GM12878 (cell line): Measurements from ENCODE around the gene PLOD2. TPM values are rescaled to one million over a fixed set of nuclear protein-coding genes. Genes with fewer than 3 reads are reported as not detected.

Experiments
- ATAC-seq: fragments of 200-7000 bp; cut with Tn5 transposase; 3 replicates; pipeline ENCODE4 v1.9.1; 2020; ENCODE audit warnings: mild to moderate bottlenecking, moderate library complexity
- BruUV-seq: library from RNA; stranded (reverse); fragments of 400-500 nt; replicated peaks from 2 replicates; lab custom pipeline; 2021; lab: Mats Ljungman, UMichigan
- CTCF ChIA-PET: fragments of 300-600 bp; sonication (Branson Sonifier 250); formaldehyde crosslinking; extraction: SDS; loops from one replicate; lab custom pipeline; 2021; ENCODE audit warnings: inconsistent platforms; lab: Yijun Ruan, JAX
- POLR2A ChIA-PET: fragments of 350-600 bp; formaldehyde crosslinking; extraction: SDS; loops from one replicate; lab custom pipeline; 2021; ENCODE audit warnings: inconsistent platforms; lab: Charles Lee
- RAD21 ChIA-PET: fragments of 300-600 bp; sonication (Branson Sonifier 250); formaldehyde crosslinking; loops from one replicate; lab custom pipeline; 2023; ENCODE audit warnings: antibody characterized with exemption; ENCODE audit not compliant: unreplicated experiment; lab: Charles Lee
- SMC1A ChIA-PET: fragments of 300-600 bp; sonication (Branson Sonifier 250); formaldehyde crosslinking; loops from one replicate; lab custom pipeline; 2023; ENCODE audit not compliant: unreplicated experiment, uncharacterized antibody; lab: Charles Lee
- DNase-seq: peaks from one replicate; pipeline ENCODE4 v3.0.0-alpha.2; 2011; ENCODE audit warnings: low read depth, low spot score
- FAIRE-seq: peaks from 3 replicates; lab custom pipeline; 2011; peaks lifted over from hg19 to GRCh38; lab: Jason Lieb, UNC
- H2AFZ ChIP-seq: 2 replicates; pipeline ENCODE4 v1.6.0; 2011; ENCODE audit warnings: low read depth, low read length, control low read depth; ENCODE audit not compliant: control insufficient read depth
- H3K27ac ChIP-seq: 2 replicates; pipeline ENCODE4 v1.5.1; 2011; ENCODE audit warnings: control low read depth; ENCODE audit not compliant: control insufficient read depth, insufficient read depth
- H3K27me3 ChIP-seq, 2 experiments: replicated peaks in 1 of 2; 2 replicates each; pipeline versions ENCODE4 v1.6.0 to v1.6.1; 2011; ENCODE audit warnings: low read length in 1 of 2; ENCODE audit not compliant: control insufficient read depth in 2 of 2, insufficient read depth in 2 of 2
- H3K36me3 ChIP-seq, 2 experiments: 2 replicates each; pipeline ENCODE4 v1.5.1; 2011; ENCODE audit warnings: low read length in 1 of 2; ENCODE audit not compliant: control insufficient read depth in 2 of 2, insufficient read depth in 2 of 2
- H3K4me1 ChIP-seq: 2 replicates; pipeline ENCODE4 v1.6.1; 2011; ENCODE audit warnings: mild to moderate bottlenecking, low read length, moderate library complexity, mixed read lengths; ENCODE audit not compliant: control insufficient read depth, insufficient read depth
- H3K4me2 ChIP-seq: 2 replicates; pipeline ENCODE4 v1.6.0; 2011; ENCODE audit warnings: control low read depth; ENCODE audit not compliant: control insufficient read depth, insufficient read depth
- H3K4me3 ChIP-seq: fragments of 200-600 bp; sonication (generic); 2 replicates; pipeline ENCODE4 v1.5.1; 2016
- H3K79me2 ChIP-seq: 2 replicates; pipeline ENCODE4 v1.6.0; 2011; ENCODE audit warnings: low read length; ENCODE audit not compliant: control insufficient read depth, insufficient read depth
- H3K9ac ChIP-seq: 2 replicates; pipeline ENCODE4 v1.8.0; 2011; ENCODE audit warnings: low read length, control low read depth, mixed read lengths; ENCODE audit not compliant: control insufficient read depth, insufficient read depth
- H3K9me3 ChIP-seq: replicated peaks from 3 replicates; pipeline ENCODE4 v1.5.1; 2011; ENCODE audit warnings: mild to moderate bottlenecking, low read length; ENCODE audit not compliant: control insufficient read depth, insufficient read depth
- H4K20me1 ChIP-seq: 2 replicates; pipeline ENCODE4 v1.6.0; 2011; ENCODE audit not compliant: control insufficient read depth, insufficient read depth
- CREM ChIP-seq: IDR thresholded peaks from 2 replicates; pipeline ENCODE4 v1.6.1; 2014; ENCODE audit warnings: antibody characterized with exemption, low read depth
- CTCF ChIP-seq, 3 experiments: IDR thresholded peaks in 2 of 3; conservative IDR thresholded peaks in 1 of 3; 2 replicates each; pipeline ENCODE4 v1.5.1; 2011; ENCODE audit warnings: low read depth in 3 of 3, low read length in 3 of 3, mild to moderate bottlenecking in 3 of 3, control low read depth in 2 of 3, moderate library complexity in 2 of 3, inconsistent platforms in 1 of 3, mixed read lengths in 1 of 3; ENCODE audit not compliant: control insufficient read depth in 2 of 3, insufficient read depth in 1 of 3; ENCODE audit errors: extremely low read depth in 1 of 3
- EZH2 ChIP-seq: IDR thresholded peaks from 2 replicates; pipeline ENCODE4 v1.6.1; 2012; ENCODE audit warnings: low read depth, mild to moderate bottlenecking, control low read depth, inconsistent platforms, low read length, borderline replicate concordance; ENCODE audit not compliant: control insufficient read depth
- POU2F2 ChIP-seq: IDR thresholded peaks from 3 replicates; pipeline ENCODE4 v1.6.1; 2011; ENCODE audit warnings: low read depth, mild to moderate bottlenecking, low read length, borderline replicate concordance
- RAD21 ChIP-seq: IDR thresholded peaks from 2 replicates; pipeline ENCODE4 v1.6.1; 2011; ENCODE audit warnings: mild to moderate bottlenecking, low read depth, low read length, moderate library complexity; ENCODE audit not compliant: insufficient read depth
- RBBP5 ChIP-seq: fragments of 200-600 bp; sonication (generic); conservative IDR thresholded peaks from 2 replicates; pipeline ENCODE4 v1.6.1; 2016
- SMAD1 ChIP-seq: fragments of 450-650 bp; IDR thresholded peaks from 2 replicates; pipeline ENCODE4 v1.6.1; 2018; ENCODE audit warnings: mild to moderate bottlenecking, low read depth; ENCODE audit not compliant: partially characterized antibody
- SPI1 ChIP-seq: IDR thresholded peaks from 2 replicates; pipeline ENCODE4 v1.6.1; 2011; ENCODE audit warnings: low read depth, mild to moderate bottlenecking, low read length, moderate library complexity, borderline replicate concordance; ENCODE audit not compliant: insufficient read depth
- SREBF2 ChIP-seq: IDR thresholded peaks from 2 replicates; pipeline ENCODE4 v1.6.1; 2012; ENCODE audit warnings: mild to moderate bottlenecking, low read length
- ZBTB33 ChIP-seq: fragments of 450-650 bp; IDR thresholded peaks from 2 replicates; pipeline ENCODE4 v1.6.1; 2017; ENCODE audit warnings: mild to moderate bottlenecking
- WGBS: methylation state at CpG from one replicate; pipeline ENCODE4 v1.1.6; 2016; ENCODE audit warnings: low lambda C conversion rate; ENCODE audit not compliant: insufficient replicate concordance, insufficient coverage; ENCODE audit errors: missing lambda C conversion rate; 5-methylcytosine and 5-hydroxymethylcytosine counted together
- in situ Hi-C: fragments of 300-500 bp; cut with MboI; formaldehyde crosslinking; loops from 9 replicates; pipeline ENCODE4 v1.14.3; 2018; ENCODE audit warnings: mixed read lengths
- intact Hi-C: fragments of 100-400 bp; cut with micrococcal nuclease; formaldehyde crosslinking; loops from one replicate; pipeline ENCODE4 v1.14.2; 2022; ENCODE audit not compliant: unreplicated experiment
- polyA plus RNA-seq, 11 experiments: library from polyadenylated mRNA; depleted of rRNA in 4 of 11; unstranded in 6 of 11; stranded (reverse) in 5 of 11; fragments of >200 nt; fragmentation: Nextera tagmentation in 4 of 11; fragmentation: Illumina TruSeq in 1 of 11; extraction: Ambion mirVana in 4 of 11; extraction: Trizol in 1 of 11; gene quantifications; 1 replicate in 1 of 11; 2 replicates in 10 of 11; pipeline versions ENCODE4 v1.2.1 to v1.2.3, GENCODE V29; 2011 to 2016; ENCODE audit warnings: inconsistent platforms in 2 of 11, missing spikeins in 2 of 11, low read depth in 1 of 11
- total RNA-seq, 4 experiments: library from RNA; depleted of rRNA in 3 of 4; stranded (reverse); fragments of >200 nt in 3 of 4; fragmentation: Illumina TruSeq in 1 of 4; extraction: Trizol in 1 of 4; gene quantifications; 2 replicates each; pipeline versions ENCODE4 v1.2.1 to v1.2.3, GENCODE V29; 2013 to 2021

PLOD2 gene
- total and polyA plus RNA-seq, 10 of the 15 experiments (the other 5 are each of a cell fraction or from before 2014, with no cell fraction given): 0.03 to 0.56 (median 0.33) TPM; not detected in 4

GRCh38 chr3:146077181-146077580 is 83.8 kb downstream of the PLOD2 start:
- no peak for ATAC-seq
- no peak for TF ChIP-seq CREM
- TF ChIP-seq ZBTB33: no peak
- TF ChIP-seq CTCF (IDR thresholded peaks at IDR 0.05 in 2 of 3, conservative IDR thresholded peaks at IDR 0.05 in 1 of 3; ENCODE audit: control insufficient read depth in 2 of 3, extremely low read depth in 1 of 3, insufficient read depth in 1 of 3, low read depth in 3 of 3, low read length in 3 of 3): no peak
- TF ChIP-seq SPI1: no peak
- no peak for TF ChIP-seq EZH2
- no peak for TF ChIP-seq POU2F2
- TF ChIP-seq SREBF2: no peak
- TF ChIP-seq SMAD1: no peak
- TF ChIP-seq RAD21: no peak
- TF ChIP-seq RBBP5: no peak
- TF ChIP-seq, all 136 proteins: peak for 0
- no peak for DNase-seq
- no peak for FAIRE-seq
- H3K4me2 ChIP-seq: no peak overlapping the region
- H4K20me1 ChIP-seq: no peaks in the 10 kb centered on the region
- ChIA-PET RAD21 (no interaction called here), SMC1A (interaction anchor here (1.4 kb wide), 1 partner anchor 12 kb away, joined by 3 read pairs; no protein-coding TSS in a partner anchor), CTCF (interaction anchor here (0.8 to 3.6 kb wide), 2 partner anchors 12 to 112 kb away, joined by 3 to 16 read pairs; no protein-coding TSS in a partner anchor), POLR2A (no interaction called here)
- H3K9ac ChIP-seq: no peak overlapping the region
- in situ Hi-C loops: no loop called here
- BruUV-seq: no TSS peak
- no peaks in the 10 kb centered on the region for H3K79me2 ChIP-seq
- H3K4me1 ChIP-seq: no peaks in the 10 kb centered on the region
- H3K9me3 ChIP-seq: no peaks in the 10 kb centered on the region
- H3K4me3 ChIP-seq: no peak overlapping the region
- intact Hi-C loops: no loop called here
- H3K27ac ChIP-seq: no peak overlapping the region
- H3K27me3 ChIP-seq: no peaks in the 10 kb centered on the region
- 0% methylated on average over 1 of the region's 1 CpG for WGBS
- H2AFZ ChIP-seq: no peak overlapping the region
- no peaks in the 10 kb centered on the region for H3K36me3 ChIP-seq
